Lung (tissue), 12 donors: ENCODE measurements around the gene PRR16. TPM values are rescaled to one million over a fixed set of nuclear protein-coding genes. Genes with fewer than 3 reads are reported as not detected.
"Not testable (repeated sequence)": the region's sequence is repeated elsewhere in the genome, so short reads cannot be mapped to it uniquely, and the experiment has no call there.

Experiments
- ATAC-seq: fragments of 200-7000 bp; cut with Tn5 transposase; one replicate; pipeline ENCODE4 v1.9.1; 2020; ENCODE audit warnings: moderate number of reproducible peaks; ENCODE audit not compliant: insufficient read depth, low FRiP score
- DNase-seq, 3 donors: peaks; one replicate each; pipeline ENCODE4 v3.0.0-alpha.2; 2013 to 2017
- H3K27ac ChIP-seq, 2 donors: one replicate each; pipeline ENCODE4 v1.5.1; 2013; ENCODE audit warnings: mild to moderate bottlenecking in 2 of 2, moderate library complexity in 2 of 2, control low read depth in 1 of 2, inconsistent platforms in 1 of 2, low read depth in 1 of 2, low read length in 1 of 2
- H3K27me3 ChIP-seq, 3 donors: one replicate each; pipeline ENCODE4 v1.5.1; 2013; ENCODE audit warnings: low read length in 2 of 3; ENCODE audit not compliant: control insufficient read depth in 3 of 3, insufficient read depth in 3 of 3
- H3K36me3 ChIP-seq, 4 donors: one replicate each; pipeline ENCODE4 v1.5.1; 2013; ENCODE audit warnings: low read length in 4 of 4, mild to moderate bottlenecking in 1 of 4, moderate library complexity in 1 of 4; ENCODE audit not compliant: control insufficient read depth in 4 of 4, insufficient read depth in 4 of 4
- H3K4me1 ChIP-seq, 5 donors: one replicate each; pipeline ENCODE4 v1.5.1; 2013; ENCODE audit warnings: low read length in 5 of 5, mild to moderate bottlenecking in 2 of 5, moderate library complexity in 1 of 5; ENCODE audit not compliant: control insufficient read depth in 5 of 5, insufficient read depth in 5 of 5
- H3K4me3 ChIP-seq: one replicate; pipeline ENCODE4 v1.5.1; 2013; ENCODE audit warnings: mild to moderate bottlenecking, control low read depth, moderate library complexity
- H3K9ac ChIP-seq, 2 donors: one replicate each; pipeline ENCODE4 v1.5.1; 2013; ENCODE audit warnings: low read length in 2 of 2, control low read depth in 1 of 2; ENCODE audit not compliant: insufficient read depth in 1 of 2
- H3K9me3 ChIP-seq, 4 donors: one replicate each; pipeline ENCODE4 v1.5.1; 2013; ENCODE audit warnings: low read length in 3 of 4, mild to moderate bottlenecking in 1 of 4, moderate library complexity in 1 of 4; ENCODE audit not compliant: control insufficient read depth in 4 of 4, insufficient read depth in 3 of 4
- CTCF ChIP-seq: IDR thresholded peaks from 2 replicates; pipeline ENCODE4 v1.5.1; 2012; ENCODE audit warnings: mild to moderate bottlenecking; ENCODE audit errors: control extremely low read depth, extremely low read depth
- WGBS, 2 donors: extraction: QIAGEN DNeasy Blood & Tissue Kit; methylation state at CpG; one replicate each; pipeline ENCODE4 v1.1.7; 2013; 5-methylcytosine and 5-hydroxymethylcytosine counted together
- polyA plus RNA-seq, 2 donors: library from polyadenylated mRNA; stranded (reverse); fragments of 200-250 nt; gene quantifications; one replicate each; pipeline ENCODE4 v1.2.1, GENCODE V29; 2013
- total RNA-seq, 2 donors: library from RNA; depleted of rRNA in 1 of 2; stranded (reverse); fragments of >200 nt in 1 of 2; gene quantifications; one replicate each; pipeline ENCODE4 v1.2.1, GENCODE V29; 2014 to 2021
- donor health status: control.
- donor health status: control.
- donor health status: Bipolar disorder and iron deficiency.
- donor health status: healthy.
- donor health status: DM: yes; HTN: yes; CAD: no.

PRR16 gene
- total and polyA plus RNA-seq, 4 donors, result 1.1 to 6.6 (median 5.9) TPM

DNA sequence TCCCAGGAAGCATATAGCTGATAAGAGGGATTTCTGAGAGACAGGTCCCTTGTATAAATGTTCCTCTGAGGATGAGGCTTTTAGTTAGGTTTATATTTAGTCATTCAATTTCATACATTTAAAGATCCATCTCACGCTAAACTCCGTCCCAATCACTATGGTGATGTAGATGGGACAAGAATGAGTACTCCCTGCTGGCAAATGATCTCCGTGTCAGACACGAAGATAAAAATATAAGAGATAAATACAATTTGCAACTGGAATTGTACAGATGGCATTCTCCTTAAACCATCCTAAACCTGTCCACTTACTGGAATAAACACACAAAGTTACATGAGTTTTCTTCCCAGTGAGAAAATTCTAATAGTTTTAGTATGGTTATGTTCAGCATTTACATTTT lies 233.0 kb downstream of the PRR16 start:
- 69 to 78% methylated on average over 4 of the region's 4 CpGs for WGBS, 2 donors
- ATAC-seq (no peak), DNase-seq (no peak)
- H3K9ac ChIP-seq, result no peak overlapping the region
- no peak overlapping the region for H3K4me3 ChIP-seq
- no peak for TF ChIP-seq CTCF
- no peaks in the 10 kb centered on the region for H3K36me3 ChIP-seq
- H3K4me1 ChIP-seq, result no peaks in the 10 kb centered on the region
- no peaks in the 10 kb centered on the region for H3K27me3 ChIP-seq
- no peaks in the 10 kb centered on the region for H3K9me3 ChIP-seq
- H3K27ac ChIP-seq, result no peak overlapping the region

GRCh38 chr5:120697670-120698327 lies 233.7 kb downstream of the PRR16 start:
- H3K9ac ChIP-seq, ATAC-seq, H3K36me3 ChIP-seq, H3K4me3 ChIP-seq, H3K4me1 ChIP-seq, H3K9me3 ChIP-seq, H3K27me3 ChIP-seq, H3K27ac ChIP-seq, DNase-seq: not testable (repeated sequence)
- 69 to 75% methylated on average over 10 of the region's 13 CpGs for WGBS, 2 donors

- ATAC-seq, H3K9ac ChIP-seq, DNase-seq, H3K27ac ChIP-seq, H3K4me1 ChIP-seq, H3K27me3 ChIP-seq, H3K9me3 ChIP-seq, H3K36me3 ChIP-seq, H3K4me3 ChIP-seq: not testable (repeated sequence)
- WGBS, 2 donors, result 85 to 86% methylated on average over 12 of the region's 12 CpGs
Observed at GRCh38 chr5:120700653-120701052, 236.6 kb downstream of the PRR16 start.

- H3K9me3 ChIP-seq, H3K36me3 ChIP-seq, H3K4me3 ChIP-seq, H3K27ac ChIP-seq, H3K9ac ChIP-seq, DNase-seq, H3K27me3 ChIP-seq, ATAC-seq, H3K4me1 ChIP-seq: not testable (repeated sequence)
- WGBS, 2 donors, result 55 to 61% methylated on average over 15 to 16 of the region's 16 CpGs
Observed at GRCh38 chr5:120702817-120703538, 238.9 kb downstream of the PRR16 start.

GRCh38 chr5:120703918-120704587 lies 240.0 kb downstream of the PRR16 start:
- no peak for TF ChIP-seq CTCF
- H3K4me3 ChIP-seq, result no peak overlapping the region
- H3K27me3 ChIP-seq, result peaks cover 0 to 4% (median 0%) of the 10 kb centered on the region in 3 donors
- H3K9ac ChIP-seq, result no peak overlapping the region
- no peaks in the 10 kb centered on the region for H3K36me3 ChIP-seq
- DNase-seq, result no peak
- H3K4me1 ChIP-seq, result no peaks in the 10 kb centered on the region
- H3K9me3 ChIP-seq, result no peaks in the 10 kb centered on the region
- WGBS, 2 donors, result 57 to 81% methylated on average over 1 of the region's 1 CpG
- no peak overlapping the region for H3K27ac ChIP-seq
- no peak for ATAC-seq
